NK-92 (cell line): ENCODE measurements around the gene BCO2.

Experiments
- DNase-seq: peaks from one replicate; lab custom pipeline; 2025; ENCODE audit not compliant: unreplicated experiment; lab: John Stamatoyannopoulos, UW

Gene BCO2

DNA sequence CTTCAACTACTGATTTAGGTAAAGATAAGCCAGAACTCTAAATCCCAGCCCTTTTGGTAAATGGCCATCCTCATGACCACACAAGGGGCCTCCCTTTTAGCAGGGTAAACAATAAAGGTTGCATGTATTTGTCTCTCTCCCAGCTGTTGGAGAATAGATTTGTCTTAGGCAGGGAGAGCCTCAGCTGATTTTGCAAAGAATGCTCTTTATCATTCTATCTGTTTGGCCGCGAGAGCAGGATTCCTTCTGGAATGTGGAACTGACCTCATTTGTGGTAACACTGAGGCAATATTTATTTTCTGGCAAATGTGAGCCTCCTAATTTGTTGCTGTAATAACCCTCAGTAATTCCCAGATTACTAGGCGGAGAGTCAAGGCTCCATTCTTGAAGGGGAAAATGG lies 66.2 kb downstream of the BCO2 start:
- DNase-seq = no peak

DNA sequence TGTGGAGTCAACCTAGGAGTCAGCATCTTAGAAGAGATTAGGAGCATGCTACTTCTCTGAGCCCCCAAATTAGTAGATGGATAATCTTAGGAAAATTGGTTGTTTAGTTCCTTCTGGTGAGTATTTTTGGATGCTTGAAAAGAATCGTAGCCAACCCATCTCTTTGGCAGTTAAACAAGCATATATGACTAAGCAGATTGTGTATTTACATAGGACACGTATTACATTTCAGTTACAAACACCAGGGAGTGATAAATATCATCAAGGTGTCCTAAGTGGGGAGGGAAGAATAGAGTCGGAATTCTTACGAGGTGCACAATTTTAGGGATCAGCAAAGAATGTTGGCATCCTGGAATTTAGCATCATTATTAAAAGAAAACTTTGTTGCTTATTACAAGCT lies 71.9 kb downstream of the BCO2 start:
- no peak for DNase-seq

DNA sequence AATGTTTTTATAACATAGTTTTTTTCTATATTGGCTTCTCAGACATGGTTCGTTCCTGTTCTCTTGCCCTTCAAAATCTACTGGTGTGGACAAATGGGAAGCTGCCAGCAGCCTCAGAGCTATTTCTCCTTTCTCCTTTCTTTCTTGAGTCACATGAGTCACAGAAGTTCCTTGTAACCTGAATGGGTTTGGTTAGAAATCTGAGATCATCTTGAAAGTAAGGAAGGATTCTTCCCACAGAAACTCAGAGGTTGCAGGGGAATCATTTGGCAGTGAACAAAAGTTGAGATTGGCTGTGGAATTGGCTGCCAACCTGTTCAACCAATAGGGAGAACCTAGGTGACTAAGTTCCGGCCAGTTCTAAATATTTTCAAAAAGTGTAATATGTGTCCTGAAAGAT lies 72.9 kb downstream of the BCO2 start:
- DNase-seq = no peak

DNA sequence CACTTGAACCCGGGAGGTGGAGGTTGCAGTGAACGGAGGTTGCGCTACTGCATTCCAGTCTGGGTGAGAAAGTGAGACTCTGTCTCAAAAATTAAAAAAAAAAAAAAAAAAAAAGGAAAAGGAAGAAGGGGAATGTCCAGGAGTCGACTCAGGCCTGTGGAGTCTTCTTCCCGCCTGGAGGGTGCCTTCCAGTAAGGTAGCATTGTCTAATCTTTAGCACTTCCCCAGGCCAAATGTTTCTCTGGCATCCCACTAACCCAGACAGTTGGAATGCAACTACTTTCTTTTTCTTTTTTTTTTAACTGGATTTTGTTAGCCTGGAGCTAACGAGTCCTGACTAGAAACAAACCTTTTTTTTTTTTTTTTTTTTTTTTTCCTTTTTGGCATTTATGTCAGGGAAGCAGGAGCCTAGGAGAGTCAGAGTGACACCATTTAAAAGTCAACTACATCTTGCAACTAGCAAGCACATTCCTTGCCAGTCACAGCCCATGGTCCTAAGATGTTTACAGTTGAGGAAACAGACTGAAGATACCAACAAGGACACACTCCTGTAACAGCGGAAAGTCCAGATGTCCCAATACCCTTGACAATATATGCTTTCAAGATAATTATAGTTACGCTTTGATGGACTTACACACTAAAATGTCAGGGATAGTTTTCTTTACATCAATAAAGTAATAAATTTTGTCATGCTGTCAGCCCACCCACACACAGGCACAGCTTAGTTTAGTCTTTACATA lies 74.7 kb downstream of the BCO2 start:
- DNase-seq = no peak

DNA sequence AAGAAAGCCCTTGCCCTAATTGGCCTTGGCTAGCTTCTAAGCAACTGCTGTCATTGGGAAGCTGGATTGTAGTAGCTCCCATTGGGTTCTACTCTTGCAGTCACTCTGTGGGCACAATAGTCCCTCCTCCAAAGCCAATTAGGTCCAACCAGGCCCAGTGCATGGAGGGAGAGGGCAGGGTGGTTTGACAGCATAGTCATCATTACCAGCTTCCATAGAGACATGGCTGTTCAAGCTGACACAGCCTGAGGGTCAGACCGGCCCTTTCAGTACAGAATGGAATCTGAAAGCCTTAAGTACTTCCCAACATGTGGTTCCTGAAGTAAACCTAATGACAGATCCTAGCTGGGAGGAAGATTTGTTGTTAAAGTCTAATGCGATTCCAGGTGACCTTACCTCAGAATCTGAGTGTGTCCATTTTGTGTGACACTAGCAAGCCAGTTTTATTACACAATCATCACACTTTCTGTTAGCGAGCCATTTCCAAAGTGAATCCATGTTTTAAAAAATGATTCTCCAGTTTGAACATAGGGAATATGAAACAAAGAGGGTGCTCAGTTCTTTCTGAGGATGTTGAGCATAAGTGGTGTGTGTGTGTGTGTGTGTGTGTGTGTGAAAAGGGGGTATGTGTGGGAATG lies 78.4 kb downstream of the BCO2 start:
- no peak for DNase-seq

DNA sequence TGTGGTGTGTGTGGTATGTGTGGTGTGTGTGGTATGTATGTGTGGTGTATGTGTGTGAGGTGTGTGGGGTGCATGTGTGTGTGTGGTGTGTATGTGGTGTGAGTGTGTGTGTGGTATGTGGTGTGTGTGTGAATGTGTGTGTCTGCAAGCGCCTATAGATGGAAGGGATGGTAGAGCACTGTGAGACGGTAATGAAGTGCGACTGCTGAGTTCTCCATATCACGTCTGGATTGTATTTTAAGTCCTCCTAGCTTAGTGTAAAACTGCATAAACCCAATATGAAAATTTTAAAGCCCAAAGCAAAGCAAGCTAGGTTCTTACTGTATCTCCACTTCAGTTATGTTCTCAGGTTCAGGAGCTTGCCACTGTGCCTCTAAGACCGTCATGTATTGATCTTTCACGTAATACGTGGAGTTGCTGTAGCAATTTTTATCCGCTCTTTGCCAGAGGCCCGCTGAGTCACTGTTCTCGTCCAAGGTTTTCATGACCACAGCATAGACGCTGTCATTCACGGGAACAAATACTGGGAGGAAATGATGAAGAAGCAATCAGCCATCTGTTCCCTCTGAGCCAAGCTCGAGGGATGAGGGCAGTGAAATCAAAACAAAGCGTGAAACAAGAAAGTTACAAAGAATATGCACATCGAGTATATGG lies 79.9 kb downstream of the BCO2 start:
- DNase-seq = no peak

DNA sequence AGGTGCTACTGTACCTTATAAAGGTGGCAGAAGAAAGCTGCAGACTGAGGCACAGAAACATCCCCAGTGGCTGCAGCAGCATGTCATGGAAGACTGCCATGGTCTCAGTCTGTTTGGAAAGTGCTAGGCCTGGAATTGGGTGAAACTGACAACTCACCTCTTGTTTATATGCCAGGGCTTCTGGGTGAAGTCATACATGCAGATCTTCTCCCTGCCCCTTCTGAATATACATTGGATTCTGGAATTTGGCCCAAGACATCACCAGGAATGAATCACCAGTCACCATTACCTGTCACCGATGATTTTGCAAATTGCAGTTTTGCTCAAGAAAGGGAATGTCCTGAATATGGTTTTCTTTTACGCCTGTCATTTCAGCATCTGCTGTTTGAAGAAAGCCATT lies 85.2 kb downstream of the BCO2 start, which contains the start of gene PLET1:
Gene PLET1 (minus strand): TSS at position 371 of the 400 bp plus-strand sequence. CDS start 271 bp downstream, at position 100.
- no peak for DNase-seq

DNA sequence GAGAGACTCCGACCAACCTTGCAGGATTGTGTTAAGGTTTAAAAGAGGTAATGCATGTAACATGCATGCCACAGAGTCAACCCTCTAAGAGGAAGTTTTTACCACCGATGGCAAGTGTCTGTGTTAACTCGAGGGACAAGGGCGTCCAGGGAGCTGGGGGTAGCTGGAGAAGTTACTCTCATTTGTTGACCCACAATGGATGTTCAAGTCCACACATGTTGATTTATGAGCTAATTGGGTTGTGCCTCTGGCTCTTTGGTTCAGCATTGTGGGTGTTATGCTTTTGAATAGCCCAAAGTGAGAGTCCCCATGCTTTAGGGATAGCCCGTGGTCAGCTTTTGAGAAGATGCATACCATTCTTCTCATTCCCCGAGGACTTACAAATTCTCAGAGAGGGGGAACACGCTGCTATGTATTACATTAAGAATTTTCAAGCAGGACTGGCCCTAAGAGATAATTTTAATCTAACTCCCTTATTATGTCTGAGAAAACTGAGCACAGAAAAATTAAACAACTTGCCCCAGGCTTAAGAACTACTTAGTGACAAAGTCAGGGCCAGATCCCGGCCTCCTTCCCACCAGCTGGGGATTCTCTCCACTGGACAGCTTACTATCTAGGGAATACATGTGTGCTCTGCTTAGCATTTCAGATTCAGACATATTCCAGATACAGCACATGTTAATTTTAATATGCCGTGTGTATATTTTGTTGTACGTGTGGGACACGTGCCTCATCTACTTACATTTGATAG lies 90.5 kb downstream of the BCO2 start:
- DNase-seq = no peak

DNA sequence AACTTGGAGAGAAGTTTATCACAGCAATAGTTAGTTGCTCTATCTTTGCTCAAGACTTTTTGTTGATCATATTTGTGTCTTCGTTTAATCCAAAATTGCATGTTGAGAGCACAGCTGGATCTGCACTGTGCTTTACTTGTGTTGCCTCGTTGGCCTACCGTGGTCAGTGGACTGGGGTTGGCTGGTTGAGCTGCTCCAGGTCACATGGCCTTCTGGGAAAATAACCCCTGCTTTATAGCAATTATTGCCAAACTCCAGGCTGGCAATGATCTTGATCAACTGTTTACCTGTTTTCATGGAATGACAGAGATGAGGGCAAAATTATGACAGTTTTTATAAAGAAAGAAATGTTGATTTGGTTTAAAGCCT lies 91.1 kb downstream of the BCO2 start:
- DNase-seq = no peak

DNA sequence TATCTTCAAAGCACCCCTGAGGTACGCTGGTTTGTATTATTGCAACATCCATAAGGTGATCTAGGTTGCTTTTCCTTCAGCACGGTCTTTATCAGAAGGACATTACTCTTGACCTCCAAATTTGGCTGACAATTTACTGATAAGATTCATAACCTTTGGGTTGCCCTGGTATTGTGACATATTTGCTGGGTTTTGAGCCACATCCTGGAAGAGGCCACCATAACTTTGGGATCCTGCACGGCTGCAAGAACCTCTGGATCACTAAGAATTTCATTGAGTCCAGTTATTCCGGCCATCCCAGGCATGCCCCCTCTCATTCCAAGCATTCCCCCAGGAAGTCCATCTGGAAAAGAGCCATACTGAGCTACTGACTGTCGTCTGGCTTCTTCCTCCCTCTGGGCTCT lies 91.9 kb downstream of the BCO2 start:
- no peak for DNase-seq

DNA sequence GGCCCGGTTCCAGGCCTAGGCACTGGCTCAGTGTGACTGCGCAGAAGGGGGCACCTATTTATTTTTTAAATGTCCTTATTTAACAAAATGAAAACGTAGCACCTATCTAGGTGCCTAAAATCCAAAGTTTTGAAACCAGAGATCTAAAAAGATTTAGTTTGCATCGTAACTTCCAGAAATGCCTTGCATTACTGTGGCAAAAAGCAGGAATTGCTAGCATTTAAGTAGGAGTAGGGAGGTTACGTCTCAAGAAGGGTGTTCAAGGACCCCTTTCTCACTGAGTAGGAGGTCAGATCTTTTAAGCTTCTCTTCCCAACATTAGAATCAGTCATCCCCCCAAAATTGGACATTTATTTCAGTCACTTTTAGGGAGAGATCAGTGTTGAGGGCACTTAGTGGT lies 93.1 kb downstream of the BCO2 start:
- no peak for DNase-seq
